Measurements from ENCODE around the gene ABLIM2.

DNA sequence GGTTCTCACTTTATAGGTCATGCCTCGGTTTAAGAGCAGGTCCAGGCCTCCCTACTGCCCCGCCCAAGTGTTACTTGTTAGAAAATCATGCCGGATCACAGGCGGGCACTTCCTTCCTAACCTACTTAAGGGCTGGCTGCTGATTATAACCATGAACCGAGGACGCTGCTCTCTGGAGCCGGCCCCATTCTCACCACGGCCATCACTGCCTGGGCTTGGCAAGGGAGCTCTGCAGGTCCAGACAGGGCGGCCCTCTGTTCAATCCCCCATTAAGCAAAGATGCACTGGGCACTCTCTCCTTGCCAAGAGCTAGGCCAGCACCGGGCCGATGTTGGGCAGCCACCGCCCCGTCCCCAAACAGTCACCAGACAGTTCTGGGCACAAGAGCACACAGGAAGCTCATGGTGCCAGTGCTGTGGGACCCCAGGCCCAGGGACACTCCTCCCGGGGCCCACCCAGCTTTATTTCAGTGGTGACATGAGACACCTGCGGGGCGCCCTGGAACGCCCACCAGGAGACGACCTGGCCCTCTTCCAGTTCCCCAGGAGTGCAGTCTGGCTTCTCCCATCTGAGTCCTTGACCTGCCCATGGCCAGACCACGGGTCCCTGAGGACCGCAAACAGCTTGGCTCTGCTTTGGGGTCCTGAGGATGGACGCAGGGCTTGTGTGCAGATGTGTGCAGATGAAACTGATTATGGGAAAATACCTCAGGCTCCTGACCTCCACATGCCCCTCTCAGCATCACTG, 44.0 kb downstream of the ABLIM2 start:
- TF ChIP-seq, protein P1, sequence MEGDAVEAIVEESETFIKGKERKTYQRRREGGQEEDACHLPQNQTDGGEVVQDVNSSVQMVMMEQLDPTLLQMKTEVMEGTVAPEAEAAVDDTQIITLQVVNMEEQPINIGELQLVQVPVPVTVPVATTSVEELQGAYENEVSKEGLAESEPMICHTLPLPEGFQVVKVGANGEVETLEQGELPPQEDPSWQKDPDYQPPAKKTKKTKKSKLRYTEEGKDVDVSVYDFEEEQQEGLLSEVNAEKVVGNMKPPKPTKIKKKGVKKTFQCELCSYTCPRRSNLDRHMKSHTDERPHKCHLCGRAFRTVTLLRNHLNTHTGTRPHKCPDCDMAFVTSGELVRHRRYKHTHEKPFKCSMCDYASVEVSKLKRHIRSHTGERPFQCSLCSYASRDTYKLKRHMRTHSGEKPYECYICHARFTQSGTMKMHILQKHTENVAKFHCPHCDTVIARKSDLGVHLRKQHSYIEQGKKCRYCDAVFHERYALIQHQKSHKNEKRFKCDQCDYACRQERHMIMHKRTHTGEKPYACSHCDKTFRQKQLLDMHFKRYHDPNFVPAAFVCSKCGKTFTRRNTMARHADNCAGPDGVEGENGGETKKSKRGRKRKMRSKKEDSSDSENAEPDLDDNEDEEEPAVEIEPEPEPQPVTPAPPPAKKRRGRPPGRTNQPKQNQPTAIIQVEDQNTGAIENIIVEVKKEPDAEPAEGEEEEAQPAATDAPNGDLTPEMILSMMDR (IDR thresholded peaks at IDR 0.05) = no peak
- no peak for TF ChIP-seq POLR2A (IDR thresholded peaks at IDR 0.05)

All from lower leg skin (tissue), 3 donors.